Occipital lobe (tissue), 2 donors: Measurements from ENCODE around the gene WDR86. TPM values are rescaled to one million over a fixed set of nuclear protein-coding genes. Genes with fewer than 3 reads are reported as not detected.

Experiments used
- DNase-seq: peaks from one replicate; lab custom pipeline; 2025; lab: John Stamatoyannopoulos, UW
- total RNA-seq: library from RNA; depleted of rRNA; stranded (reverse); fragments of >200 nt; gene quantifications from one replicate; pipeline ENCODE4 v1.2.3, GENCODE V29; 2014

Gene WDR86
- total RNA-seq, 1 donor from 2014 or later: 50.2 TPM

DNA sequence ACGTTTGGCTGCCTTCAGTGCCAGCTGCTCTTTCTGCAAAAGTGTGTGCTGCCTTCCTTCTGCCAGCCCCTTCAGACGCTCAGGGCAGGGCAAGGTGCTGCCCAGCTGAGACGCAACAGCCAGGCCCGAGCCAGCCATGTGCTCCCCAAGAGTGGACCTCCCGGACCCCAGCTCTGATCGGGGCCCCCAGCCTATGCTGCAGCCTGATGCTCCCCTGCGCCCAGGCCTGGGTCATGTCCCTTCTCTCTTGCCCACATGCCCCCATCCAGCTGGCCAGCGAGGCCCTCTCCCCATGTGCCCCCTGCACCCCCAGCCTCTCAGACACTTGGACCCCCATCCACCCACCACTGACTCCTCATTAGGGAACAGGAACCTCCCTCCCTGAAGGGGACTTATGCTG lies 17.8 kb downstream of the WDR86 start:
- DNase-seq: no peak

DNA sequence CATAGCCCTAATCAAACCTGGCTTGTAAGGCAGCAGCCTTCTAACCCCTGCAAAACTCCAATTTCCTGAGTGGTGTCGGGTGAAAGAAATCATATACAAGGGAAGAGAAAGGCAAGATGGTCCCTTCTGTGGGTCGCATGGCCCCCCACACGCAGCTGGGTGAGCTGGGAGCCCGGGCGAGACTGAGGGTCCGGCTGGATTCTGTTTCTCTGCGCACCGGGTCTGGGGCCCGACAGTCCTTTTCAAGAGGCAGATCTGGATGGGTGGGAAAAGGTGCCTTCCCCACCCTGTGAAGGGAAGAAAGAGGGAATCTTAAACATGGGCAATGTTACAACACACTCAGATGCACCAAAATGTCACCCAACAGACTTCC lies 18.5 kb downstream of the WDR86 start:
- DNase-seq: no peak

DNA sequence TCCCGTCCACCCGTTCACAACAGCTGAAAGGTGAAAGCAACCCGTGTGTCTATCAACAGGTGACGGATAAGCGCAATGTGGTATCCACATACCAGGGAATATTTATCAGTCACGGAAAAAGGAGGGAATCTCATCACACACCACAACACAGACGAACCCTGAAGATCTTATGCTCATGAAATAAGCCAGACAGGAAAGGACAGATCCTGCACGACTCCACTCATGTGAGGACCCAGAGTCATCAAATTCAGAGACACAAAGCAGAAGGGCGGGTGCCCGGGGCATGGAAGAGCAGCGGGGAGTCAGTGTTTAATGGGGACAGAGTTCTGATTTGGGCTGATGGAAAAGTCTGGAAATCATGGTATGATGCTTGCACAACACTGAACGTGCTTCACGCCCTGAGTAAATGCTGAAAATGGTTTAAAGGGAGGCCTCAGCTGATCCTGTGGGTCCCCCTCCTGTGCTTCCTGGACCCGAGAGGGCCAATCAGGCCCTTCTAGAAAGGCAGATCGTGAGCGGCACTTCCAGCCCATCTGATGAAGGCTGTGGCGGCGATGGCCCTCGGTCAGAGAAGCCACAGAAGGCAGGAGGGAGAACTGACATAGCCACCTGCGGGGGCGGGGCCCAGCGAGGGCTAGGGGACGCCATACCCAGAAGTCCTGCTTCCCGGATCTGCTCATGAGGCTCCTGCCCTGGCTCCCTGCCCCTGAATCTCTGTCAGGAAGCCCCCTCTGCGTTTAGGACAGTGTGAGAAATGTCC lies 19.1 kb downstream of the WDR86 start:
- DNase-seq: no peak

DNA sequence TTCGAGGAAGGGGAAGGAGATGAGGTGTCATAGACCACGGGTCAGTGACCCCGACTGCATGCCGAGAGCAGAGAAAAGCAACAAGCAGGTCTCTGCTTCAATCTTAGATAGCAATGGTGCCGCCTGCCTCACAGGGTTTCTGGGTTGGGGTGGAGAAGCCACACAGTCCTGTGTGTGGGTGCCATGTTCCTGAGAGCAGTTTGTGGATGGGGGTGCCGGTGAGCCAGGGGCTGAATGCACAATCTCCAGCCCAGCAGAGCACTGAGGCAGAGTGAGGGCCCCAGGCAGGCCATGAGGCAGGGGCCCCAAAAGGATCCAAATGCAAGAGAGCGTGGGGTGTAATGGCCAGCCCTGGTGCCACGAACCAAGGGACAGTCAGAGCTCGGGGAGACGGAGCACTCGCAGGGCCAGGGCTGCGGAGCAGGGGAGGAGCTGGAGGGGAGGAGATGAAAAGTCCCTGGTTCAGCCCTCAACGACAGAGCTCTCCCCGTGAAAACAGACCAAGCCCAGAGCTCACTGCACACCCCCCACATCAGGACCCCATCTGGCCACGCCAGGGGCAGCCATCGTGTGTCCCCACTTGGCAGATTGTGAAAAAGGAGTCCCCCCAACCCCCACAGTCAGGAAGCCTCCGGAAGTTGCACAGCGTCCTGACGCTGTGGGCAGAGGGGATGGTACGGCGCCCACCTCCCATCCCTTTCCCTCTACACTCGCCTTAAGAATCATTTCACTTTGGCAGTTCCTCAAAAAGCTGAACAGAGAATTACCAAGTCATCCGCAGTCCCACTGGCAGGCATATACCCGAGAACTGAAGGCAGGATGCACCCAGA lies 19.9 kb downstream of the WDR86 start:
- DNase-seq: no peak

DNA sequence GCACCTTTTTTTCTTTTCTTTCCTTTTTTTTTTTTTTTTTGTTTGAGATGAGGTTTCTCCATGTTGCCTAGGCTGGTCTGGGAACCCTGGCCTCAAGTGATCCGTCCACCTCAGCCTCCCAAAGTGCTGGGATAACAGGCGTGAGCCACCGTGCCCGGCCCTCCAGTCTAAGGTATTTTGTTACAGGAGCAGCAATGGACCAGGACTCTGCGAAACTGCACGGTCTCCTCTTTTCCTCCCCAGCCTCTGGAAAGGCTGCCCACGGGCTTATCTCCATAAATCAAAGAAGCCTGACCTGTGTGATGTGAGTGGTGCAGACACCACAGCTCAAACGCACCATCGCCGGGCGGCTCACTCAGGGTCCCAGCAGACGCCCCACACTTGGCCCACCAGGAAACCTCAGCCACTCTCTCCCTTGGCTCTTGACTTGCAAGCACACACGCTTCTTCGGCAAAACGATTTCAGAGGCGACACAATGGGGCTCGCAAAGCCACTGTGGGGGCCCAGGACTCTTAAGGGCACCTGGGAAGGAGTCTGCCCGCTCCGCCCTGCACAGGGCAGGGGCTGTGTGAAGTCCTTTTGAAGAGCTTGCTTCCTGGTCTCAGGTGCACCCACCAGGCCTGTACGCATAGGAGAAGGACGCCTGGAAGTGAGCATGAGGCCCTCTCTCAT lies 20.6 kb downstream of the WDR86 start:
- DNase-seq: no peak

DNA sequence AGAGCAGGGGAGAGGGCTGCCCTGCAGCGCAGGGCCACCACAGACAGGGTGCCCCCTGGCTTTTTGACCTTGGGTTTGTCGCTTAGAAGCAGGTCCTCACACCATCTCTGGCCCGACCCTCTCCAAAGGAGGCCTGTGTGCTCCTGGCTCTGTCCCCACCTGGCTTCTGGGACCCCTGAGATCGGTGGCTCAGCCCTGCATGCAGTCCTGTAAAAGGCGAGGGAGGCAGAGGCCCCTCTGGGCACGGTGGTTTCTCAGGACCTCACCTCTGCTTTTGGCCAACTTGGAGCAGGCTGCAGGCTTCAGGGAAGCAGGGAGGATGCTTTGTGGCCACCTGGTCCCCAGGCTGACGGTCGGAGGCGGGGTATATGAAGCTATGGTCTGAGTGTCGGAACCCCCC lies 21.4 kb downstream of the WDR86 start:
- DNase-seq: no peak

DNA sequence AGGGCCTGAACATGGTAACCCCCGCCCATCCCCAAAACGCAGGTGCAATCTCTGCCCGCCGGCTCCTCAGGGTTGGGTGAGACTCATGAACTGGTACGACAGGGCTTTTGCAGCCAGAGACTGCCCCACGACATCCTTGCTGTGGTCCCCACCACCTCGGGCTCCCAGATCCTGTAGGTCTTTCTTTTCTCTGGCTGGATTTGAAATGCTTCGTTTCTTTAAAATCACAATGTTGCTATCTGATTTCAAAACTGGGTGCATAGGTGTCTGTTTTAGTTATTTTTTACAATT lies 21.9 kb downstream of the WDR86 start:
- no peak for DNase-seq

DNA sequence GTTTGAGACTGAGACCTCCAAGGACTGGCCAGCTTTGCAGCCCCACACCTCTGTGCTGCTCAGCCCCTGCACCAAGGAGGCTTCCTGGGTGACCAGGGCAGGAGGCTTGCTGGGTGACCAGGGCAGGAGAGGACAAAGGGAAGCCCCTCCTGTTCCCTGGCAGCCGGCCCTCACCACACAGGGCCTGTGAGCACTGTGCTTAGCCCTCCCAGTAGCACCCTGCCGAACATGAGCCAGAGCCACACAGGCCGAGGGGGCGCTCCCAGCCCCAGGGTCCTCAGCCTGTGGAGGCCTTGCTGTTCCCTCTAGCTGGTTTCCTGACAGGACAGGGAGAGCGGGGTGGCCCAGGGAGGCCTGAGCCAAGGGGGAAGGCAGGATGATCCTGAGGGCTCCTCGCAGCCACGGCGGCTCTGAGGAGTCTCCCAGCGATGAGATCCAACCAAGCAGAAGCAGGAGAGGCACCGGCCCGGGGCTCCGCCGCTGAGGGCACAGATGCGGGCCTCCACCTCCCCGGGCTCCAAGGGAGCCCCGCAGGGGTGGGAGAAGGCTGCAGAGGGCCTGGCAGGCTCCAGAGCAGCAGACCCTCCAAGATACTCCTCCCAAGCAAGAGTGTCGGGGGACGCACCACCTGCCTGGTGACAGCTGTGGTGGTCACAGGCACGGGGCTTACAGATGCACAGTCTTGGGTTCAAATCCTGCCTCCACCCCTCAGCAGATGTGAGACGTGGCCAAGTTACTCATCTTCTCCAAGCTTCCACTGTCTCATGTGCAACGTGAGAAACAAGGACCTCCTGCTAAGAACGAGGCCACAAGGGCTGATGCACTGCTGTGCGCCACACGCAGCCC lies 22.5 kb downstream of the WDR86 start:
- no peak for DNase-seq

DNA sequence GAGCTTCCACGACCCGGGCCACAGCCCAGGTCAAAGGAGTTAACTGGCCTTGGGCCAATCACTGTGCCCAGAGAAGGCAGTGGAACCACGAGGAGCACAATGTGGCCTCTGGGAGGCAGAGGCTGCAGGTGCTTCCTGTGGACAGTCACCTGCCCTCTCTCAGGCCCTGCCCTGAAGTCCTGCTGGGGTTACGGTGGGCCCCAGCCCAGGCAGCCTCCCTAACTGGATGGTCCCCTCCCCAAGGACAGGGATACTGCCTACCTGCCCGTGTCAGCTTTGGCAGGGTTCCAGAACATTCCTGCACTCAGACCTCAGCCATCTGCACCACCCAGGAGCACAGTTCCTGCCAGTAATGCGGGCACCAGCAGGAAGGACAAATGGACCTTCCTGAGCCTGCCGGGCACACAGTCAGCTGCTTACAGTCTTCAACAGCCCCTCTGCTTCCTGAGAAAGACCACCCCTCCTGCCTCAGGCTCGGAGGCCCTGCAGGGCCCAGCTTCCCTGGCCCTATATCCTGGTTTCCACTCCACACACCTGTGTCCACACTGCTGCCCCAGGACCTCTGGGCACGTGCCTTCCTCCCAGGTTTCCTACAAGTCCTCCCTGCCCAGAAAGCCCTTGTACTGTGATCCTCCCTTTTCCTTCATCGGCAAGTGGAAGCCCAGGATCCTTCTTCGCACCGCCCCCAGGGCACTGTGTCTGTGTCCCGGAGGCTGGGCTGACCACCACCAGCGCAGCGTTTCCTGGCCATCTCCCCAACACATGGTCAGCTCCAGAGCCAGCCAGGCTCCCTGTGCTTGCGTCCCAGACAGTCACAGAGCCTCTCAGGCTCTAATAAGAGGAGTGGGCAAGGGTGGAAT lies 23.3 kb downstream of the WDR86 start:
- no peak for DNase-seq

DNA sequence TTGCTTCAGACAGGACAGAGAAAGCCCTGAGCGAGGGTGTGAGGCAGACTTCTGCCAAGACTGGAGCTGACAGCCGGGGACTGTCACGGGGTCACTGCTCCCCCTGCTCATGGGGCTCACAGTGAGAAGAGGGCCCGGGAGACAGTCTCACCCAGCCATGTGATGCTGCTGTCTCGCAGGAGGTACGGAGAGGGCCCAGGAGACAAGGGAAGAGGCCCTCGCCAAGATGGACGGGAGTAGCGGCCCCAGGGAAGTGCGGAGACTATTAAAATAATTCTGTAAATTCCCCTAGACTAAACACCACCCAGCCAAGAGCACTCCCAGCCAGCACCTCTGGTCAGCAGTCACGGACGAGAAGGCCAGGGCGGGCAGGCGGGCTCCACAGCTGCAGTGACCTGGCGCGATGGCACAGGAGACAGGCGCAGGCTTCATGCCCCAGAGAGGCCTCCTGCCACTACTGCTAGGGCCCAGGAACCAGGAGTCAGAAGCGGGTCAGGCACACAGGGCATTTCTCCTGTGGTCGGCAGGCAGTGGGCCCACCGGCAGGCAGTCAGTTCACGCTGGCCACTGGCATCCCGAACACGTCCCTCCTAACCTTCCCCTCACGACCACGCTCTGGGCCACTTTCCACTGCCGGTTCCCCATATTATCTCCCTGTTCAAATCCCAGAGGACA lies 24.1 kb downstream of the WDR86 start:
- DNase-seq: no peak

DNA sequence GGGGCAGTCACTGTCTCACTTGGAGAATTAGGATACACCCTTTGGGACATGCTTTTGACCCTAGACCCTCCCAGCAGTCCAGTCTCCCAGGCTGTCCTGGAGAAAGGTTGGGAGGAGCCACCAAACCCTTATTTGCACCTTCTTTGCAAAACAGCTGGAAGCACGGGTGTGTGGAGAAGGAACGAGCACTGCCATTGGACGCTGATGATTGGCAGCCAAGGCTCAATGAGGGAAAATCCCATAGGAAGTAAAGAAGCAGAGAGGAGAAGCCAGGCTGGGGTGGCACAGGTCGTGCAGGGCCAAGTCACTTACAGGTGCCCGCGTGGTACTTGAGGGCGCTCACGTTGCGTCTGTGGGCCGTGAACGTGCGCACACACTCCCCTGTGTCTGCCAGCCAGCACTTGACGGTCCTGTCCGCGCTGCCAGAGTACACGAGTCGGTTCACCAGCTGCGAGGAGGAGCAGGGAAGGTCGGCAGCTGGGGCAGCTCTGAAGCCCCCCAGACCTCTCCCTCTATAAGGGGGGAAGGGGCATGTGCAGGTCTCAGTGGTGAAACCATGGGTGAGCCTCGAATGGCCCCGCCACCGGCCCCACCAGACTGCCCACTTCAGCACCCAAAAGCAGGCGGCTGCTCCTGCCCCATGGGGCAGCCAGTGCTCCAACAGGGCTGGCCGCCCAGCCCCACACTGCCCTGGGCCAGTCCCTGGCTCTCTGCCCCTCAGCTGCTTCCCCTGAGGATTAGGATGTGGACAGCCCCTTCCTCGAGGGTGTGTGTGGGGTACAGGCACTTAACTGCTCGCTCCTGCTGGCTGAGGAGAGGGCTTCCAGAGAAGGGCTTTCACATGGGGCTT lies 24.8 kb downstream of the WDR86 start:
- no peak for DNase-seq

DNA sequence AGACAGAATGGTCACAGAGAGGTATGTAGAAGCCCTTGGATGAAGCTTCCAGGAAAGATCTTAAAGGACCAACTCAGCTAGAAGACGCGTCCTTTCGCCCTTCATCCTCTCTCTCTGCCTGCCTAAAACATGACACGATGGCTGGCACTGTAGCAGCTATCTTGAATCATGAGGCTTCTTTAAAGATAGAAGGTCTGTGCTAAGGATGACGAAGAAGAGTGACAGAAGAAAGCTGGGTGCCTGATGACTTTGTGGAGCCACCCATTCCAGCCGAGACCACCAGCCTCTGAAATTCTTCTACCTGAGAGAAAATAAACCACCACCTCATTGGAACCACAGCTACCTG lies 25.5 kb downstream of the WDR86 start:
- no peak for DNase-seq

DNA sequence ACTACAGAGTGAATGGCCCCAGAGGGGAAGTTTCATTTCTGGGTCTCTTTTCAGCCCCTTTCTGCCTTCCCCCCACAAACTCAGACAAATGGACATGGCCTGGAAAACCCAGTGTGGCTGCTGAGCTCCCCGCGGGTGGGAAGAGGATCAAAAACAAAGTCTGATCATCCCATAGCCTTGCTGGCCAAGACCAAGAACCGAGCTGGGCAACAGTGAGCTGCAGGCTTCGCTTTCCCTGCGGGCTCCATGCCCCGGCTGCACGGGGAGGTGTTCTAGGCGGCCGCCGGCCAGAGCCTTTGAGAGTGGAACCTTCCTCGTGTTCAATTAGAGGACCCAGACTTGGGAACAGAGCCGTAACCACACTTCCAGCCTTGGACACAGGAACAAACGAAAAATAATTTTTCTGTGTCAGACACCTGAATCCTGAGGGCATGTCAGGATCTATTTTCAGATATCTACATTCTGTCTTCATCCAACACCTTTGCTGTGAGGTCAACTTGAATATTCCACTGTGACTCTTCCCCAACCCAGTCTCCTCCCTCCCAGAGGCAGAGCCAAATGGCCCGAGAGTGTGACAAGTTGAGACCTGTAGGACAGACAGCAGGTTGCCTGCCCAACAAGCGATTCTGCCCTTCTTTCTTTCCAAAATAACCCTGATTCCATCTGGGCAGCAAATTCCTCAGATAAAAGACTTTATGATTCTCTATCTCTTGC lies 26.0 kb downstream of the WDR86 start:
- DNase-seq: no peak

DNA sequence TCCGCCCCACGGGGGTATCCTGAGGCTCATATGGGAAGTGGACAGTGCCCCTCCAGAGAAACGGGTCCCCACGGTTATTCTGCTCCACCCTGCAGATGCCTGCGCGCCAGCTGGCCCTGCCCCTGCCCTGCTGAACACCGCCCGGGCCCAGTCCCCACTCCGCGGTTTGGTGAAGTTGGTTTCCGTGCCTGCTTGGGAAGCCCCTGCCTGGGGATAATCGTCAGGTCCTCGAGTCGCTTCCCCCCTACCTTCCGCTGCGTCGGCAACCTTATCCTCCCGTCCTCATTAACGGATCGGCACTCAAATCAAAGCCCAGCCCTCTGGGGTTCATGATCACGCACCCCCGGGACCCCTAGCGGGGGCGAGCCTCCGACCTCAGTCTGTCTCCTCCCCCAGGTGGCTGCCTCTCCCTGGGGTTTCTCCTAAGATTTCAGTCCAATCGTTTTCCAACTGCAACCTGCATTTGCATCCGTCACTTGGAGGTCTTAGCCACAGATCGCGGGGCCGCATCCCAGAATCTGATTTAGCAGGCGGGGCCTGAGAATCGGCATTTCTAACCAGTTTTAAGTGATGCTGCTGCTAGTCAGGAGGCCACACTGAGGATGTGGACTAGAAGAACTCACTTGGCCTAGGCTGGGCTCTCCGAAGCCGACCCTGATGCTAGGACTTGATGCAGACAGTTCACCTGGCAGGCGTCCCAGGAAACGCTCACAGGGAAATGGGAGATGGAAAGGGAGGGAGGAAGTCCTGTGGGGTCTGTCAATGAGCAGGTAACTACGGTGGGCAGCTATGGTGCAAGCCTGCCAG lies 27.6 kb downstream of the WDR86 start:
- no peak for DNase-seq

DNA sequence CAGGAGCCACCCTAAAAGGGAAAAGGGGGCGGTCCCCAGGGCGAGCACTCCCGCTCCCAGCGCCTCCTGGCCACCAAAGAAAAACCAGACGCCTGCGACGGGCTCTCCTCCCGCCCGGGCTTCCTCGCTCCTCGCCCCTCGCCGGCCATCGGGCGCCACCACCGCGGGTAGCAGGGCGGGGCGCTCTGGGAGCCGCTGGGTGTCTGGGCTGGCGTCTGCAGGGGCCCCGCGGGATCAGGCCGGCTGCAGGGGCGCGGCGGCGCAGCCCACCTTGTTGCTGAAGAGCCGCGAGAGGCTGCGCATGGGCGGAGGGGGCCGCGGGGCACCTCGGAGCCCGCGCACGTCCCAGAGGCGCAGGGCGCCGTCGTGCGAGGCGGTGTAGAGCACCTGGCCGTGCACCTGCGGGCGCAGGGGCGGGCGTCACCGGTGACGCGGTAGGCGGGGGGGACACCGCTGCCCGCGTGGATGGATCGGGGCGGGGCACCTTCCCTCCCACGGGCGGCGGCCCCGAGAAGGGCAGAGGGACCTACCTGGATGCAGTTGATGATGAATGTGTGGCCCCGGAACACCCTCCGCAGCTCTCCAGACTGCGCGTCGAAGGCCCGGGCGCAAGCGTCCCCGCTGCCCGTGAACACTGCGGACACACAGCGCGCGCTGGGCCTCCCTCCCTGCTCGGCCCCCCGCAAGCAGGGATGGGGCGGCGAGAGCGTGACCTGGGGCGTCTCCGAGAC lies 28.3 kb downstream of the WDR86 start:
- no peak for DNase-seq

DNA sequence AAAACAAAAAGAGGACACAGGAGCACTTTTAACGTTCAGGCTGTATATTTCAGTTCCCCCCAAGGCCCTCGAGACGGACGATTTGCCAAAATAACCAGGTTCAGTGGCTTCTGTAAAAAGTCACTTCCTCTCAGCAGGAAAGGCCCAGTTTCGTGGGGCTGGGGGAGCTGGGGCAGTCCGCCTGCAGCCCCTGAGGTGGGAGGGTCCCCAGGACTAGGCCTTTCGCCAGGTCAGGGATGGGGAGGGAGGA lies 28.8 kb downstream of the WDR86 start:
- no peak for DNase-seq
